Upper lobe of left lung (tissue), 6 donors: ENCODE measurements around the gene C1QTNF5. TPM values are rescaled to one million over a fixed set of nuclear protein-coding genes. Genes with fewer than 3 reads are reported as not detected.

Experiments
- ATAC-seq, 2 donors: fragments of 200-7000 bp; cut with Tn5 transposase; one replicate each; pipeline ENCODE4 v1.9.1; 2022; ENCODE audit warnings: mild to moderate bottlenecking in 2 of 2, moderate library complexity in 2 of 2; ENCODE audit not compliant: low FRiP score in 2 of 2
- DNase-seq, 2 donors: peaks; one replicate each; pipeline ENCODE4 v3.0.0-alpha.2; 2019 to 2020
- H3K27ac ChIP-seq, 4 donors: fragments of 200-600 bp; sonication (generic); one replicate each; pipeline ENCODE4 v1.5.1; 2016 to 2019
- H3K27me3 ChIP-seq, 4 donors: fragments of 200-600 bp; sonication (generic); one replicate each; pipeline ENCODE4 v1.5.1; 2017 to 2019
- H3K36me3 ChIP-seq, 4 donors: fragments of 200-600 bp; sonication (generic); one replicate each; pipeline ENCODE4 v1.5.1; 2016 to 2019
- H3K4me1 ChIP-seq, 4 donors: fragments of 200-600 bp; sonication (generic); one replicate each; pipeline ENCODE4 v1.5.1; 2018 to 2019
- H3K4me3 ChIP-seq, 4 donors: fragments of 200-600 bp; sonication (generic); one replicate each; pipeline ENCODE4 v1.5.1; 2017 to 2019; ENCODE audit warnings: mild to moderate bottlenecking in 2 of 4, moderate library complexity in 1 of 4
- H3K9me3 ChIP-seq, 4 donors: fragments of 200-600 bp; sonication (generic); one replicate each; pipeline ENCODE4 v1.5.1; 2018 to 2019
- EP300 ChIP-seq, 4 donors: sonication (generic); formaldehyde crosslinking; IDR thresholded peaks; one replicate each; pipeline ENCODE4 v1.5.1; 2017; ENCODE audit warnings: antibody characterized with exemption in 4 of 4, control low read depth in 2 of 4
- POLR2A ChIP-seq, 4 donors: fragments of 450-650 bp; IDR thresholded peaks; one replicate each; pipeline ENCODE4 v1.5.1; 2016 to 2017; ENCODE audit warnings: antibody characterized with exemption in 4 of 4, mild to moderate bottlenecking in 2 of 4
- POLR2AphosphoS5 ChIP-seq, 2 donors: sonication (generic); formaldehyde crosslinking; IDR thresholded peaks; one replicate each; pipeline ENCODE4 v1.5.1; 2017; ENCODE audit warnings: antibody characterized with exemption in 2 of 2
- WGBS, 2 donors: methylation state at CpG; one replicate each; pipeline ENCODE4 v1.1.5; 2017 to 2018; 5-methylcytosine and 5-hydroxymethylcytosine counted together
- total RNA-seq, 6 donors: library from RNA; depleted of rRNA in 4 of 6; stranded (reverse); fragments of >200 nt in 4 of 6; gene quantifications; one replicate each; pipeline versions ENCODE4 v1.1.0 to v1.2.1, GENCODE V29; 2016 to 2021
- TF ChIP-seq, protein P1 (sequence below), 6 experiments: fragments of 450-650 bp in 4 of 6; fragments of 200-600 bp in 2 of 6; sonication (generic) in 2 of 6; IDR thresholded peaks; one replicate each; pipeline ENCODE4 v1.5.1; 2016 to 2019; ENCODE audit warnings: antibody characterized with exemption in 6 of 6
- donor health status: DM: no; HTN: no; CAD: no; lungs with moderate emphysema.
- donor health status: DM: no; HTN: yes; CAD: no; lungs with severe emphysema.

C1QTNF5 gene
- total RNA-seq, 6 donors from 2014 or later: 10.5 to 57.2 (median 26.4) TPM

DNA sequence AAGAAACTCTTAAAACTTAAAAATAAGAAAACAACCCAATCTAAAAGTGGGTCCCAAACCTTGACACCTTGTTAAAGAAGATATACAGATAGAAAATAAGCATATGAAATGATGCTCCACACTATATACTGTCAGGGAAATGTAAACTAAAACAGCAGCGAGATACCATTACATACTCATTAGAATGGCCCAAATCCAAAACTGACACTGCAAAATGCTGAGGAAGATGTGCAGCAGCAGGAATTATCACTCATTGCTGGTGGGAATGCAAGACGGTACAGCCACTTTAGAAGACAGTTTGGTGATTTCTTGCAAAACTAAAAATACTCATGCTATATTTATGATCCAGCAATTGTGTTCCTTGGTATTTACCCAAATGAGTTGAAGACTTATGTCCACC, 11.4 kb downstream of the C1QTNF5 start:
- ATAC-seq (no peak), DNase-seq (no peak)
- no peaks in the 10 kb centered on the region for H3K9me3 ChIP-seq
- peaks cover 0 to 15% (median 0%) of the 10 kb centered on the region in 4 donors for H3K4me1 ChIP-seq
- H3K27ac ChIP-seq: no peak overlapping the region
- TF ChIP-seq POLR2AphosphoS5 (IDR thresholded peaks at IDR 0.05): no peak
- no peak for TF ChIP-seq POLR2A (IDR thresholded peaks at IDR 0.05)
- TF ChIP-seq, protein P1, sequence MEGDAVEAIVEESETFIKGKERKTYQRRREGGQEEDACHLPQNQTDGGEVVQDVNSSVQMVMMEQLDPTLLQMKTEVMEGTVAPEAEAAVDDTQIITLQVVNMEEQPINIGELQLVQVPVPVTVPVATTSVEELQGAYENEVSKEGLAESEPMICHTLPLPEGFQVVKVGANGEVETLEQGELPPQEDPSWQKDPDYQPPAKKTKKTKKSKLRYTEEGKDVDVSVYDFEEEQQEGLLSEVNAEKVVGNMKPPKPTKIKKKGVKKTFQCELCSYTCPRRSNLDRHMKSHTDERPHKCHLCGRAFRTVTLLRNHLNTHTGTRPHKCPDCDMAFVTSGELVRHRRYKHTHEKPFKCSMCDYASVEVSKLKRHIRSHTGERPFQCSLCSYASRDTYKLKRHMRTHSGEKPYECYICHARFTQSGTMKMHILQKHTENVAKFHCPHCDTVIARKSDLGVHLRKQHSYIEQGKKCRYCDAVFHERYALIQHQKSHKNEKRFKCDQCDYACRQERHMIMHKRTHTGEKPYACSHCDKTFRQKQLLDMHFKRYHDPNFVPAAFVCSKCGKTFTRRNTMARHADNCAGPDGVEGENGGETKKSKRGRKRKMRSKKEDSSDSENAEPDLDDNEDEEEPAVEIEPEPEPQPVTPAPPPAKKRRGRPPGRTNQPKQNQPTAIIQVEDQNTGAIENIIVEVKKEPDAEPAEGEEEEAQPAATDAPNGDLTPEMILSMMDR (IDR thresholded peaks at IDR 0.05): no peak
- no peak overlapping the region for H3K4me3 ChIP-seq
- no peaks in the 10 kb centered on the region for H3K27me3 ChIP-seq
- WGBS, 2 donors: 81 to 82% methylated on average over 2 of the region's 2 CpGs
- H3K36me3 ChIP-seq: no peaks in the 10 kb centered on the region

GRCh38 chr11:119324189-119324588, 16.5 kb downstream of the C1QTNF5 start:
- ATAC-seq (no peak), DNase-seq (no peak)
- peaks cover 23 to 35% (median 28%) of the 10 kb centered on the region in 4 donors for H3K4me1 ChIP-seq

GRCh38 chr11:119323532-119324033, 17.1 kb downstream of the C1QTNF5 start:
- peaks cover 27 to 41% (median 32%) of the 10 kb centered on the region in 4 donors for H3K4me1 ChIP-seq
- H3K27ac ChIP-seq: no peak overlapping the region
- H3K4me3 ChIP-seq: no peak overlapping the region
- 19 to 24% methylated on average over 8 of the region's 8 CpGs for WGBS, 2 donors
- TF ChIP-seq, protein P1 (IDR thresholded peaks at IDR 0.05): peak; percentile 53 to 88 (median 70)
- no peak for TF ChIP-seq EP300 (IDR thresholded peaks at IDR 0.05)
- H3K27me3 ChIP-seq: peaks cover 0 to 11% (median 3%) of the 10 kb centered on the region in 4 donors
- ATAC-seq: peak; percentile 7 to 47
- peak in 1 of 2 donors; percentile 68 for DNase-seq
- H3K36me3 ChIP-seq: no peaks in the 10 kb centered on the region
- H3K9me3 ChIP-seq: no peaks in the 10 kb centered on the region

More at GRCh38 chr11:119324189-119324588, 16.5 kb downstream of the C1QTNF5 start:
- no peaks in the 10 kb centered on the region for H3K36me3 ChIP-seq
- WGBS, 2 donors: 80 to 86% methylated on average over 4 of the region's 4 CpGs
- peaks cover 0 to 11% (median 3%) of the 10 kb centered on the region in 4 donors for H3K27me3 ChIP-seq
- H3K4me3 ChIP-seq: no peak overlapping the region
- H3K9me3 ChIP-seq: no peaks in the 10 kb centered on the region
- TF ChIP-seq POLR2A (IDR thresholded peaks at IDR 0.05): no peak
- TF ChIP-seq EP300 (IDR thresholded peaks at IDR 0.05): no peak
- no peak for TF ChIP-seq POLR2AphosphoS5 (IDR thresholded peaks at IDR 0.05)
- TF ChIP-seq, protein P1 (IDR thresholded peaks at IDR 0.05): no peak
- no peak overlapping the region for H3K27ac ChIP-seq

GRCh38 chr11:119322921-119323531, 17.7 kb downstream of the C1QTNF5 start:
- TF ChIP-seq EP300 (IDR thresholded peaks at IDR 0.05) (no peak), POLR2AphosphoS5 (IDR thresholded peaks at IDR 0.05) (no peak), POLR2A (IDR thresholded peaks at IDR 0.05) (no peak)
- TF ChIP-seq, protein P1 (IDR thresholded peaks at IDR 0.05): no peak
- ATAC-seq: no peak
- H3K27ac ChIP-seq: peak overlapping the region in 2 of 4 donors; percentile 91 to 96
- peak in 1 of 2 donors; percentile 36 for DNase-seq
- no peaks in the 10 kb centered on the region for H3K36me3 ChIP-seq
- no peaks in the 10 kb centered on the region for H3K9me3 ChIP-seq
- H3K4me1 ChIP-seq: peaks cover 30 to 46% (median 37%) of the 10 kb centered on the region in 4 donors
- no peak overlapping the region for H3K4me3 ChIP-seq
- 80 to 85% methylated on average over 20 of the region's 20 CpGs for WGBS, 2 donors
- H3K27me3 ChIP-seq: peaks cover 0 to 11% (median 3%) of the 10 kb centered on the region in 4 donors

DNA sequence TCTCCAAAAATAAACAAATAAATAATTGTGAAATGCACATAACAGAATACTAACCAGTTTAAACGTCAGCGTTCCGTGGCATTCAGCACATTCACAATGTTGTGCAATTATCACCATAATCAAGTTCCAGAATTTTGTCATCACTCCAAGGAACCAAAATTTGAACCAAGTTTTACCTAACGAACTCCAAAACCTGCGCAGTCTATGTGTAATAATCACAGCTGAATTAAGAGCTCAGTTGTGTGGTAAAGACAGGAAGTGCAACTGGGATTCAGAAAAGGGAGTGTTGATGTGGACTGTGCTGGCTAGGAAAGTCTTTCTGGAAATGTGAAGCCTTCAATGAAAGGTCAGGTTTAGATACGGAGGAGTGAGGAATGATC, 18.3 kb downstream of the C1QTNF5 start:
- ATAC-seq: no peak
- no peak for DNase-seq
- Histone ChIP-seq H3K27ac (peak overlapping the region in 3 of 4 donors; percentile 88 to 96 (median 91)), H3K36me3 (no peaks in the 10 kb centered on the region), H3K4me3 (no peak overlapping the region), H3K4me1 (peaks cover 34 to 53% (median 44%) of the 10 kb centered on the region in 4 donors), H3K27me3 (peaks cover 0 to 14% (median 5%) of the 10 kb centered on the region in 4 donors), H3K9me3 (no peaks in the 10 kb centered on the region)
- 49 to 53% methylated on average over 6 of the region's 6 CpGs for WGBS, 2 donors
- TF ChIP-seq EP300 (IDR thresholded peaks at IDR 0.05): no peak
- TF ChIP-seq POLR2A (IDR thresholded peaks at IDR 0.05): no peak
- TF ChIP-seq, protein P1 (IDR thresholded peaks at IDR 0.05): peak in 2 of 6 experiments; percentile 20 to 23
